ENCODE data around the gene NOX5. TPM values are rescaled to one million over a fixed set of nuclear protein-coding genes. Genes with fewer than 3 reads are reported as not detected.

Gene NOX5
- total RNA-seq, 3 donors from 2014 or later (not counting 1 experiment from before 2014, with no cell fraction given), result 0.20 TPM; not detected in 2

GRCh38 chr15:69096196-69096595, 81.7 kb downstream of the NOX5 start:
- no peak for TF ChIP-seq CTCF (IDR thresholded peaks at IDR 0.05)
- no peak overlapping the region for H3K4me3 ChIP-seq (ENCODE audit: low read length)
- peaks cover 0 to 5% of the 10 kb centered on the region in 2 donors for H3K4me1 Mint-ChIP-seq
- no peak overlapping the region for H3K4me3 Mint-ChIP-seq
- no peaks in the 10 kb centered on the region for H3K36me3 Mint-ChIP-seq
- no peaks in the 10 kb centered on the region for H3K27me3 ChIP-seq (ENCODE audit: control insufficient read depth, insufficient read depth, low read length)
- no peaks in the 10 kb centered on the region for H3K9me3 Mint-ChIP-seq
- H3K4me1 ChIP-seq (ENCODE audit: control insufficient read depth, insufficient read depth, low read length), result no peaks in the 10 kb centered on the region
- intact Hi-C loops (cut with micrococcal nuclease), result no loop called here
- peaks cover 0 to 4% of the 10 kb centered on the region in 2 donors for H3K27me3 Mint-ChIP-seq (ENCODE audit: low read depth in 2 of 2)
- H3K27ac ChIP-seq (ENCODE audit: low read length), result no peak overlapping the region
- no peak overlapping the region for H3K27ac Mint-ChIP-seq
- no peaks in the 10 kb centered on the region for H3K9me3 ChIP-seq (ENCODE audit: control insufficient read depth, insufficient read depth, low read length)
- ATAC-seq, result no peak
- H3K36me3 ChIP-seq (ENCODE audit: control insufficient read depth, insufficient read depth, low read length), result no peaks in the 10 kb centered on the region
- no peak for DNase-seq
- 81% methylated on average over 1 of the region's 2 CpGs for WGBS (ENCODE audit: insufficient coverage)

GRCh38 chr15:69096626-69097025, 82.1 kb downstream of the NOX5 start:
- Histone ChIP-seq H3K4me3 (ENCODE audit: low read length) (no peak overlapping the region), H3K4me1 (ENCODE audit: control insufficient read depth, insufficient read depth, low read length) (no peaks in the 10 kb centered on the region), H3K27me3 (ENCODE audit: control insufficient read depth, insufficient read depth, low read length) (no peaks in the 10 kb centered on the region), H3K36me3 (ENCODE audit: control insufficient read depth, insufficient read depth, low read length) (no peaks in the 10 kb centered on the region), H3K9me3 (ENCODE audit: control insufficient read depth, insufficient read depth, low read length) (no peaks in the 10 kb centered on the region), H3K27ac (ENCODE audit: low read length) (no peak overlapping the region)
- Mint-ChIP-seq H3K4me3 (no peak overlapping the region), H3K4me1 (peaks cover 0 to 5% of the 10 kb centered on the region in 2 donors), H3K27ac (no peak overlapping the region), H3K36me3 (no peaks in the 10 kb centered on the region), H3K9me3 (no peaks in the 10 kb centered on the region), H3K27me3 (ENCODE audit: low read depth in 2 of 2) (peaks cover 0 to 1% of the 10 kb centered on the region in 2 donors)
- no peak for DNase-seq
- no peak for ATAC-seq
- no CpG with 5 or more reads among the region's 2 CpGs for WGBS (ENCODE audit: insufficient coverage)
- no peak for TF ChIP-seq CTCF (IDR thresholded peaks at IDR 0.05)
- intact Hi-C loops (cut with micrococcal nuclease), result no loop called here

DNA sequence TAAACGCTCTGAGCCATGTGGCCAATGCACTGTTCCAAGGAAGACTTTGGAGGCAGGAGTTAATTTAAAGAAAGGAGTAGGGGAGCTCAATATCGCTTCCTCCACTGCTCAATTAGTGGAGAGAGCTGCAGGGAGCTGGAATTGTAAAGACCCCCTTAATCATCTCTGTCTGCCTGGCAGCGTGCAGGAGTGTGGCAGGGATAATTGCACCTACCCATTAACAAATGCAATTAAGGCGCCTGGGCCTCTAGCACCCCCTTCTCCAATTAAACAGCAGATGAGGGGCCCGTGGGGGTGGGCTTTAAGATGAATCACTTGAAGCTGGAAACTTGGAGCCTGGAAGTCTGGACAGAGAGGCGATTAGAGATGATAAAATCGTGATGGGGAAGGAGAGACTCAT, 84.3 kb downstream of the NOX5 start:
- peaks cover 2% of the 10 kb centered on the region for H3K4me1 ChIP-seq (ENCODE audit: control insufficient read depth, insufficient read depth, low read length)
- H3K9me3 ChIP-seq (ENCODE audit: control insufficient read depth, insufficient read depth, low read length), result no peaks in the 10 kb centered on the region
- H3K36me3 ChIP-seq (ENCODE audit: control insufficient read depth, insufficient read depth, low read length), result no peaks in the 10 kb centered on the region
- no peak overlapping the region for H3K27ac ChIP-seq (ENCODE audit: low read length)
- H3K27me3 ChIP-seq (ENCODE audit: control insufficient read depth, insufficient read depth, low read length), result no peaks in the 10 kb centered on the region
- H3K9me3 Mint-ChIP-seq, result no peaks in the 10 kb centered on the region
- H3K27me3 Mint-ChIP-seq (ENCODE audit: low read depth in 2 of 2), result no peaks in the 10 kb centered on the region
- TF ChIP-seq CTCF (IDR thresholded peaks at IDR 0.05), result no peak
- H3K4me3 ChIP-seq (ENCODE audit: low read length), result no peak overlapping the region
- H3K36me3 Mint-ChIP-seq, result no peaks in the 10 kb centered on the region
- peaks cover 0 to 12% of the 10 kb centered on the region in 2 donors for H3K4me1 Mint-ChIP-seq
- ATAC-seq, result no peak
- H3K27ac Mint-ChIP-seq, result no peak overlapping the region
- 90% methylated on average over 7 of the region's 7 CpGs for WGBS (ENCODE audit: insufficient coverage)
- H3K4me3 Mint-ChIP-seq, result no peak overlapping the region
- DNase-seq, result no peak
- intact Hi-C loops (cut with micrococcal nuclease), result no loop called here

DNA sequence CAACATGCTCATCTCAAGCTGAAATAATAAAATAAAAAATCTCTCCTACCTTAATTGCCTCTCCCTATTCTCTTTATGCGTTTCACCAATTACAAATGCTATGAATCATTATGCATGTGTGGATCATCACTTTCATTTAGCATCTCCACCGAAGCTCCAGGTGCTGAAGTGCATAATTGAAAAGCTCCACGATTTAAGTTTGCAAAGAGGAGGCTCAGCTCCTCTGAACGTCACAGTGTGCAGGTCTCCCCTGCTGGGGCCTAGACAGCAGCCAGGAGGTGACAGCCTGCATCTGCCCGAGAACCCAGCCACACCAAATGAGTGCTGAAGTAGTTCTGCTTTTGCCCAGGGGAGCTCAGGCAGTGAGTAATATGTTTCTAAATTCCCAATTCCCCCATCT, 85.4 kb downstream of the NOX5 start:
- Histone ChIP-seq H3K4me3 (ENCODE audit: low read length) (no peak overlapping the region), H3K27me3 (ENCODE audit: control insufficient read depth, insufficient read depth, low read length) (no peaks in the 10 kb centered on the region), H3K27ac (ENCODE audit: low read length) (no peak overlapping the region), H3K4me1 (ENCODE audit: control insufficient read depth, insufficient read depth, low read length) (peaks cover 14% of the 10 kb centered on the region), H3K36me3 (ENCODE audit: control insufficient read depth, insufficient read depth, low read length) (no peaks in the 10 kb centered on the region), H3K9me3 (ENCODE audit: control insufficient read depth, insufficient read depth, low read length) (no peaks in the 10 kb centered on the region)
- no peak for ATAC-seq
- 76% methylated on average over 5 of the region's 5 CpGs for WGBS (ENCODE audit: insufficient coverage)
- no peak overlapping the region for H3K4me3 Mint-ChIP-seq
- no peak for TF ChIP-seq CTCF (IDR thresholded peaks at IDR 0.05)
- no peaks in the 10 kb centered on the region for H3K27me3 Mint-ChIP-seq (ENCODE audit: low read depth in 2 of 2)
- no peaks in the 10 kb centered on the region for H3K36me3 Mint-ChIP-seq
- intact Hi-C loops (cut with micrococcal nuclease), result no loop called here
- H3K27ac Mint-ChIP-seq, result no peak overlapping the region
- H3K9me3 Mint-ChIP-seq, result no peaks in the 10 kb centered on the region
- H3K4me1 Mint-ChIP-seq, result peaks cover 7 to 20% of the 10 kb centered on the region in 2 donors
- DNase-seq, result no peak
